Thyroid gland (tissue), 4 donors: Measurements from ENCODE around the gene POGLUT2. TPM values are rescaled to one million over a fixed set of nuclear protein-coding genes. Genes with fewer than 3 reads are reported as not detected.
"Not testable (repeated sequence)": the region's sequence is repeated elsewhere in the genome, so short reads cannot be mapped to it uniquely, and the experiment has no call there.

ENCODE experiments used
- DNase-seq, 2 donors: peaks; one replicate each; pipeline ENCODE4 v3.0.0-alpha.2; 2019
- H3K27ac ChIP-seq, 3 donors: fragments of 200-600 bp; sonication (generic); 1 replicate in 2 of 3; 2 replicates in 1 of 3; pipeline ENCODE4 v1.5.1; 2016 to 2019; ENCODE audit warnings: mild to moderate bottlenecking in 1 of 3, moderate library complexity in 1 of 3
- H3K27me3 ChIP-seq: fragments of 200-600 bp; sonication (generic); one replicate; pipeline ENCODE4 v1.5.1; 2019
- H3K36me3 ChIP-seq, 2 donors: fragments of 200-600 bp; sonication (generic); one replicate each; pipeline ENCODE4 v1.5.1; 2016 to 2019
- H3K4me1 ChIP-seq, 2 donors: fragments of 200-600 bp; sonication (generic); one replicate each; pipeline ENCODE4 v1.5.1; 2017 to 2019
- H3K4me3 ChIP-seq, 3 donors: fragments of 200-600 bp; sonication (generic); replicated peaks in 1 of 3; 1 replicate in 2 of 3; 2 replicates in 1 of 3; pipeline ENCODE4 v1.5.1; 2016; ENCODE audit warnings: mild to moderate bottlenecking in 1 of 3
- H3K9me3 ChIP-seq: fragments of 200-600 bp; sonication (generic); one replicate; pipeline ENCODE4 v1.5.1; 2017
- CTCF ChIP-seq, 6 experiments: fragments of 200-600 bp in 3 of 6; fragments of 450-650 bp in 3 of 6; sonication (generic) in 3 of 6; IDR thresholded peaks; one replicate each; pipeline ENCODE4 v1.5.1; 2016 to 2019; ENCODE audit warnings: antibody characterized with exemption in 6 of 6, mild to moderate bottlenecking in 2 of 6, inconsistent platforms in 1 of 6, moderate library complexity in 1 of 6
- POLR2A ChIP-seq, 2 donors: fragments of 450-650 bp; IDR thresholded peaks; one replicate each; pipeline ENCODE4 v1.6.1; 2017; ENCODE audit warnings: antibody characterized with exemption in 2 of 2, mild to moderate bottlenecking in 2 of 2, moderate library complexity in 1 of 2
- WGBS, 2 donors: methylation state at CpG; one replicate each; pipeline ENCODE4 v1.1.5; 2017; 5-methylcytosine and 5-hydroxymethylcytosine counted together
- intact Hi-C: fragments of 100-400 bp; cut with DNase I; formaldehyde crosslinking; loops from one replicate; pipeline ENCODE4 v1.15.1; 2023
- total RNA-seq, 4 donors: library from RNA; depleted of rRNA; stranded (reverse); fragments of >200 nt; gene quantifications; one replicate each; pipeline ENCODE4 v1.2.3, GENCODE V29; 2016

The POGLUT2 gene
- total RNA-seq, 4 donors from 2014 or later: 2.8 to 10.2 (median 3.5) TPM

- no peaks in the 10 kb centered on the region for H3K4me1 ChIP-seq
- no peaks in the 10 kb centered on the region for H3K9me3 ChIP-seq
- TF ChIP-seq CTCF (IDR thresholded peaks at IDR 0.05) (no peak), POLR2A (IDR thresholded peaks at IDR 0.05) (no peak)
- DNase-seq: no peak
- no peak overlapping the region for H3K27ac ChIP-seq
- 84 to 89% methylated on average over 9 of the region's 9 CpGs for WGBS, 2 donors
- no peak overlapping the region for H3K4me3 ChIP-seq
- intact Hi-C loops: no loop called here
- no peaks in the 10 kb centered on the region for H3K36me3 ChIP-seq
- H3K27me3 ChIP-seq: no peaks in the 10 kb centered on the region
Measured at GRCh38 chr13:102793611-102794355, 5.0 kb downstream of the POGLUT2 start.

DNA sequence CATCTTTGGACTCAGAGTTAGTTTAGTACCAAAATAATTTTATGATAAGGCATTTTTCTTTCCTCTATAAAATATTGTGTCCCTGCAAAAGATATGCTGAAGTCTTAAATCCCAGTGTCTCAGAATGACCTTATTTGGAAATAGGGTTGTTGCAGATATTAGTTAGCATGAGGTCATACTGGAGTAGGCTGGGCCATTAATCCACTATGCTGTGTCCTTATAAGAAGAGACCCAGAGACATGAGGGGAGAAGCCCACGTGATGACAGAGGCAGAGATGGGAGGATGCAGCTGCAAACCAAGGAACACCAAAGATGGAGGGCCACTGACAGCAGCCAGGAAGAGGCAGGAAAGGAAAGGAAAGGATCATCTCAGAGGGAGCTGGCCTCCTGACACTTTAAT, 6.4 kb downstream of the POGLUT2 start:
- 83 to 84% methylated on average over 1 of the region's 1 CpG for WGBS, 2 donors
- TF ChIP-seq CTCF (IDR thresholded peaks at IDR 0.05): no peak
- no peak for TF ChIP-seq POLR2A (IDR thresholded peaks at IDR 0.05)
- no peak overlapping the region for H3K27ac ChIP-seq
- DNase-seq: no peak
- intact Hi-C loops: no loop called here
- no peaks in the 10 kb centered on the region for H3K4me1 ChIP-seq
- H3K4me3 ChIP-seq: no peak overlapping the region
- no peaks in the 10 kb centered on the region for H3K9me3 ChIP-seq
- no peaks in the 10 kb centered on the region for H3K36me3 ChIP-seq
- H3K27me3 ChIP-seq: no peaks in the 10 kb centered on the region

- no peak overlapping the region for H3K4me3 ChIP-seq
- no peak for TF ChIP-seq CTCF (IDR thresholded peaks at IDR 0.05)
- TF ChIP-seq POLR2A (IDR thresholded peaks at IDR 0.05): no peak
- no peaks in the 10 kb centered on the region for H3K27me3 ChIP-seq
- DNase-seq: no peak
- no peak overlapping the region for H3K27ac ChIP-seq
- no peaks in the 10 kb centered on the region for H3K36me3 ChIP-seq
- intact Hi-C loops: no loop called here
- 91 to 94% methylated on average over 8 of the region's 8 CpGs for WGBS, 2 donors
- no peaks in the 10 kb centered on the region for H3K4me1 ChIP-seq
- no peaks in the 10 kb centered on the region for H3K9me3 ChIP-seq
Measured at GRCh38 chr13:102788683-102789082, 10.1 kb downstream of the POGLUT2 start.

GRCh38 chr13:102784483-102784882, 14.3 kb downstream of the POGLUT2 start:
- no peak overlapping the region for H3K27ac ChIP-seq
- TF ChIP-seq CTCF (IDR thresholded peaks at IDR 0.05) (no peak), POLR2A (IDR thresholded peaks at IDR 0.05) (no peak)
- no peaks in the 10 kb centered on the region for H3K4me1 ChIP-seq
- 90 to 97% methylated on average over 3 of the region's 3 CpGs for WGBS, 2 donors
- no peak overlapping the region for H3K4me3 ChIP-seq
- intact Hi-C loops: no loop called here
- DNase-seq: no peak
- H3K27me3 ChIP-seq: no peaks in the 10 kb centered on the region
- H3K36me3 ChIP-seq: no peaks in the 10 kb centered on the region
- H3K9me3 ChIP-seq: no peaks in the 10 kb centered on the region

GRCh38 chr13:102781591-102781990, 17.2 kb downstream of the POGLUT2 start:
- no peak overlapping the region for H3K27ac ChIP-seq
- intact Hi-C loops: no loop called here
- DNase-seq: no peak
- no peaks in the 10 kb centered on the region for H3K9me3 ChIP-seq
- 91 to 100% methylated on average over 1 of the region's 1 CpG for WGBS, 2 donors
- H3K36me3 ChIP-seq: no peaks in the 10 kb centered on the region
- H3K27me3 ChIP-seq: no peaks in the 10 kb centered on the region
- H3K4me3 ChIP-seq: no peak overlapping the region
- no peak for TF ChIP-seq CTCF (IDR thresholded peaks at IDR 0.05)
- no peak for TF ChIP-seq POLR2A (IDR thresholded peaks at IDR 0.05)
- no peaks in the 10 kb centered on the region for H3K4me1 ChIP-seq

GRCh38 chr13:102780656-102781055, 18.1 kb downstream of the POGLUT2 start:
- H3K27me3 ChIP-seq, intact Hi-C loops, H3K9me3 ChIP-seq, H3K4me3 ChIP-seq, DNase-seq, H3K27ac ChIP-seq, H3K4me1 ChIP-seq, H3K36me3 ChIP-seq: not testable (repeated sequence)
- 86 to 94% methylated on average over 4 of the region's 4 CpGs for WGBS, 2 donors
